Peyer's patch (tissue), 4 donors: ENCODE data around the gene PDPK1.

Experiments used
- POLR2A ChIP-seq, 2 donors: fragments of 450-650 bp; IDR thresholded peaks; one replicate each; pipeline ENCODE4 v1.5.1; 2017; ENCODE audit warnings: antibody characterized with exemption in 2 of 2, mild to moderate bottlenecking in 2 of 2, moderate library complexity in 2 of 2
- TF ChIP-seq, protein P1 (sequence below), 6 experiments: fragments of 450-650 bp in 4 of 6; fragments of 200-600 bp in 2 of 6; sonication (generic) in 1 of 6; IDR thresholded peaks; one replicate each; pipeline ENCODE4 v1.5.1; 2017 to 2019; ENCODE audit warnings: antibody characterized with exemption in 6 of 6, mild to moderate bottlenecking in 3 of 6, moderate library complexity in 1 of 6

DNA sequence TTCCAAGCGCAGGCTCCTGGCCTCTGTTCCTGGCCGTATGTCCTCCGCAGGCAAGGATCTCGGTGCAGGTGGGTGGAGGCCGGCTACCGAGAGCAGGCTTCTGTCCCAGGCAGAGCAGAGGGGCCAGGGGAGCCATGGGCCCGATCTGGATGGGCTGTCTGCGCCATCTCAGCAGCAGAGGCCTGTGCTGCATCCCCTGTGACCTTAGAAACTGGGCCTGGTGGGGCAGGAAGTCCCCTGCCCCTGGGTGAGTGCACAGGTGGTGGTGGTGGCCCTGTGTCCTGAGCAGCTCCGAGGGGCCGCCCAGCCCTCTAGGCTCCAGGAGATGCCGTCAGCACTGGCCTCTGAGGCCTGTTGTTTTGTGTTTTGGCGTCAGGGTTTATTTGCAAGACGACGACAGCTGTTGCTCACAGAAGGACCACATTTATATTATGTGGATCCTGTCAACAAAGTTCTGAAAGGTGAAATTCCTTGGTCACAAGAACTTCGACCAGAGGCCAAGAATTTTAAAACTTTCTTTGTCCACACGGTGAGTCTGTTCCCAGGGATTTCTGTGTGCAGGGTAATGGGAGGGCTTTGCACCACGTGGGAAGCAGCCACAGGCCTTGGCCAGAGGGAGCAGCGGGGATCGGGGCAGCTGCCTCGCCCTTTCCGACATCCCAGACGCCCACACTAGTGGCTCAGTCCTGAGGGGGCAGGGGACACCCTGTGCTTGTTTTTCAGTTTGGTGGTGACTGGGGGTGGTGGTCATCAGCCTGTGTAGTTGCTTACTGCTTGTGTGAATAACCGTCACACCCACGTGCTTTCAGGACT, 59.1 kb downstream of the PDPK1 start:
- TF ChIP-seq, protein P1, sequence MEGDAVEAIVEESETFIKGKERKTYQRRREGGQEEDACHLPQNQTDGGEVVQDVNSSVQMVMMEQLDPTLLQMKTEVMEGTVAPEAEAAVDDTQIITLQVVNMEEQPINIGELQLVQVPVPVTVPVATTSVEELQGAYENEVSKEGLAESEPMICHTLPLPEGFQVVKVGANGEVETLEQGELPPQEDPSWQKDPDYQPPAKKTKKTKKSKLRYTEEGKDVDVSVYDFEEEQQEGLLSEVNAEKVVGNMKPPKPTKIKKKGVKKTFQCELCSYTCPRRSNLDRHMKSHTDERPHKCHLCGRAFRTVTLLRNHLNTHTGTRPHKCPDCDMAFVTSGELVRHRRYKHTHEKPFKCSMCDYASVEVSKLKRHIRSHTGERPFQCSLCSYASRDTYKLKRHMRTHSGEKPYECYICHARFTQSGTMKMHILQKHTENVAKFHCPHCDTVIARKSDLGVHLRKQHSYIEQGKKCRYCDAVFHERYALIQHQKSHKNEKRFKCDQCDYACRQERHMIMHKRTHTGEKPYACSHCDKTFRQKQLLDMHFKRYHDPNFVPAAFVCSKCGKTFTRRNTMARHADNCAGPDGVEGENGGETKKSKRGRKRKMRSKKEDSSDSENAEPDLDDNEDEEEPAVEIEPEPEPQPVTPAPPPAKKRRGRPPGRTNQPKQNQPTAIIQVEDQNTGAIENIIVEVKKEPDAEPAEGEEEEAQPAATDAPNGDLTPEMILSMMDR (IDR thresholded peaks at IDR 0.05), result no peak
- TF ChIP-seq POLR2A (IDR thresholded peaks at IDR 0.05), result no peak
